ENCODE data around the gene CPLANE2. TPM values are rescaled to one million over a fixed set of nuclear protein-coding genes. Genes with fewer than 3 reads are reported as not detected.

CPLANE2 gene
- total RNA-seq, 1 experiment from 2014 or later, result 4.5 TPM

- Histone ChIP-seq H3K4me2 (peak overlapping the region; percentile 82), H4K20me1 (ENCODE audit: insufficient read depth) (no peaks in the 10 kb centered on the region), H3K9me3 (ENCODE audit: insufficient read depth, low read depth) (no peaks in the 10 kb centered on the region), H2AFZ (no peak overlapping the region), H3K4me1 (replicated peaks; ENCODE audit: insufficient read depth) (peaks cover 9% of the 10 kb centered on the region; the same call in 1 of the 2 replicates), H3K9me2 (ENCODE audit: insufficient read depth) (no peaks in the 10 kb centered on the region), H3K27me3 (ENCODE audit: insufficient read depth, low read depth) (no peaks in the 10 kb centered on the region), H3K36me3 (ENCODE audit: low read depth) (no peaks in the 10 kb centered on the region), H3K4me3 (peak overlapping the region; percentile 51; the same call in 1 of the 2 replicates), H3K27ac (no peak overlapping the region), H3F3A (ENCODE audit: insufficient read depth, low read depth) (peaks cover 6% of the 10 kb centered on the region; the same call in 1 of the 2 replicates), H3K79me2 (ENCODE audit: low read depth) (no peaks in the 10 kb centered on the region)
- intact Hi-C loops (cut with micrococcal nuclease; ENCODE audit: unreplicated experiment), result no loop called here
- no TSS peak for BruUV-seq (replicated peaks)
- DNase-seq, result no peak
- TF ChIP-seq EZH2 (IDR thresholded peaks at IDR 0.05; ENCODE audit: low read depth), result no peak
- TF ChIP-seq CTCF (conservative IDR thresholded peaks at IDR 0.05), result no peak
- CTCF ChIA-PET, result no interaction called here
- POLR2A ChIA-PET (ENCODE audit: unreplicated experiment), result interaction anchor here (0.6 to 0.7 kb wide), 2 partner anchors 20 to 67 kb away, joined by 3 to 10 read pairs; no protein-coding TSS in a partner anchor
Measured at GRCh38 chr1:16218014-16218673, 18.8 kb downstream of the CPLANE2 start.

- peak; percentile 83 to 98 for DNase-seq
- Histone ChIP-seq H3F3A (ENCODE audit: insufficient read depth, low read depth) (peaks cover 10% of the 10 kb centered on the region; the same call in 1 of the 2 replicates), H3K79me2 (ENCODE audit: low read depth) (no peaks in the 10 kb centered on the region), H3K27ac (no peak overlapping the region), H3K27me3 (ENCODE audit: insufficient read depth, low read depth) (no peaks in the 10 kb centered on the region), H4K20me1 (ENCODE audit: insufficient read depth) (no peaks in the 10 kb centered on the region), H3K4me1 (replicated peaks; ENCODE audit: insufficient read depth) (peaks cover 17% of the 10 kb centered on the region), H3K36me3 (ENCODE audit: low read depth) (no peaks in the 10 kb centered on the region), H3K9me3 (ENCODE audit: insufficient read depth, low read depth) (no peaks in the 10 kb centered on the region), H2AFZ (peak overlapping the region; percentile 80), H3K4me3 (peak overlapping the region; percentile 51; the same call in 1 of the 2 replicates), H3K9me2 (ENCODE audit: insufficient read depth) (no peaks in the 10 kb centered on the region), H3K4me2 (peak overlapping the region; percentile 82)
- TSS peak; percentile 57 for BruUV-seq (replicated peaks)
- POLR2A ChIA-PET (ENCODE audit: unreplicated experiment), result interaction anchor here (0.6 to 1.7 kb wide), 4 partner anchors 10 to 66 kb away, joined by 3 to 22 read pairs (median 6); no protein-coding TSS in a partner anchor
- intact Hi-C loops (cut with micrococcal nuclease; ENCODE audit: unreplicated experiment), result loop anchor here (1.0 to 2.0 kb wide), 3 partner anchors 10 to 74 kb away; partner anchors contain the start of gene CPLANE2
- CTCF ChIA-PET, result interaction anchor here (0.6 kb wide), 1 partner anchor 143 kb away, joined by 3 read pairs; no protein-coding TSS in a partner anchor
- TF ChIP-seq CTCF (conservative IDR thresholded peaks at IDR 0.05), result no peak
- no peak for TF ChIP-seq EZH2 (IDR thresholded peaks at IDR 0.05; ENCODE audit: low read depth)
Measured at GRCh38 chr1:16217061-16217785, 19.8 kb downstream of the CPLANE2 start.
